Stimulated activated CD8-positive, alpha-beta memory T cell treated with anti-CD3 and anti-CD28 coated beads, Interleukin-2, amount 100 ng/mL, for 1 hour (primary cell): ENCODE measurements around the gene DPH7.
A peak's percentile ranks its signal among the peaks of the same experiment; 100 is the strongest.
"Not testable (repeated sequence)": the region's sequence is repeated elsewhere in the genome, so short reads cannot be mapped to it uniquely, and the experiment has no call there.

Experiments
- DNase-seq, 2 donors: peaks; one replicate each; pipeline ENCODE4 v3.0.0-alpha.2; 2020; ENCODE audit warnings: low read depth in 2 of 2

Gene DPH7

GRCh38 chr9:137578518-137579258 is at the start of gene DPH7:
DPH7 (minus strand) TSS chr9:137578925; CDS start chr9:137578777, 148 bp downstream.
- peak; percentile 89 to 93 for DNase-seq

DNA sequence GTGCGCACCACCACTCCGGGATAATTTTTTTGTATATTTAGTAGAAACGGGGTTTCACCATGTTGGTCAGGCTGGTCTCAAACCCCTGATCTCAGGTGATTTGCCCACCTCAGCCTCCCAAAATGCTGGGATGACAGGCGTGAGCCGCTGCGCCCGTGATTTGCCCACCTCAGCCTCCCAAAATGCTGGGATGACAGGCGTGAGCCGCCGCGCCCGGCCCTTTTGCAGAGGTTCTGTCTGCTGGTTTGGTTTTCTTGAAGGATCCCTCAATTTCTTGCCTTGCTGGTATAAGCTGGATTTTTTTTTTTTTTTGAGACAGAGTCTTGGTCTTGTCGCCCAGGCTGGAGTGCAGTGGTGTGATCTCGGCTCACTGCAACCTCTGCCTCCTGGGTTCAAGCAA is 48.7 kb upstream of the DPH7 start:
- DNase-seq, result not testable (repeated sequence)

DNA sequence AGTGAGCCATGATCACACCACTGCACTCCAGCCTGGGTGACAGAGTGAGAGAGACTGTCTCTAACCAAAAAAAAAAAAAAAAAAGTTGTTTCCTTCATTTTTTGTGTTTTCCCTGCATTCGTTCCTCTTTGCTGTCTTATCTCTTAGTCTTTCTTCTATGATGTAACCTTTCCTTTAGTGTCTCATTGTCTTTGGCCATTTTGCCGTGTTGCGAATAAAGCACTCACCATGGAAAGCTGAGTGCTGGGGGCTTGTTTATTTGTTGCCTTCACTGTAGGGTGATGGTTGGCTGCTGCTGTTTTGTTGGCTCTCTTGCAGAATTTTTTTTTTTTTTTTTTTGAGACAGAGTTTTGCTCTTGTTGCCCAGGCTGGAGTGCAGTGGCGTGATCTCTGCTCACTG is 47.7 kb upstream of the DPH7 start:
- DNase-seq, result no peak

DNA sequence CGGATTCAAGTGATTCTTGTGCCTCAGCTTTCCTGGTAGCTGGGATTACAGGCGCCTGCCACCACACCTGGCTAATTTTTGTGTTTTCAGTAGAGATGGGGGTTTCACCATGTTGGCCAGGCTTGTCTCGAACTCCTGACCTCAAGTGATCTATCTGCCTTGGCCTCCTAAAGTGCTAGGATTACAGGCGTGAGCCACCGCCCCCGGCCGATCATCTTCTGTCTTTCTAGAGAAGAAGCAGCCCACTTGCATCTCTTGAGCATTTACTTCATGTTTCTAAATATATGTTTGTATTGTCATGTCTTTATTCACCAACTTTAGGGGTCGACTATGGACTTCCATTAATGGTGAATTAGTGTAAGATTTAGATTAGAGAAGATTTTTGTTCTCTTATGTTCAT is 43.5 kb upstream of the DPH7 start:
- not testable (repeated sequence) for DNase-seq

GRCh38 chr9:137621131-137621757 is 42.5 kb upstream of the DPH7 start:
- no peak for DNase-seq

GRCh38 chr9:137620581-137620980 is 41.9 kb upstream of the DPH7 start:
- no peak for DNase-seq

- DNase-seq, result no peak
Measured at GRCh38 chr9:137620048-137620405, 41.3 kb upstream of the DPH7 start.

DNA sequence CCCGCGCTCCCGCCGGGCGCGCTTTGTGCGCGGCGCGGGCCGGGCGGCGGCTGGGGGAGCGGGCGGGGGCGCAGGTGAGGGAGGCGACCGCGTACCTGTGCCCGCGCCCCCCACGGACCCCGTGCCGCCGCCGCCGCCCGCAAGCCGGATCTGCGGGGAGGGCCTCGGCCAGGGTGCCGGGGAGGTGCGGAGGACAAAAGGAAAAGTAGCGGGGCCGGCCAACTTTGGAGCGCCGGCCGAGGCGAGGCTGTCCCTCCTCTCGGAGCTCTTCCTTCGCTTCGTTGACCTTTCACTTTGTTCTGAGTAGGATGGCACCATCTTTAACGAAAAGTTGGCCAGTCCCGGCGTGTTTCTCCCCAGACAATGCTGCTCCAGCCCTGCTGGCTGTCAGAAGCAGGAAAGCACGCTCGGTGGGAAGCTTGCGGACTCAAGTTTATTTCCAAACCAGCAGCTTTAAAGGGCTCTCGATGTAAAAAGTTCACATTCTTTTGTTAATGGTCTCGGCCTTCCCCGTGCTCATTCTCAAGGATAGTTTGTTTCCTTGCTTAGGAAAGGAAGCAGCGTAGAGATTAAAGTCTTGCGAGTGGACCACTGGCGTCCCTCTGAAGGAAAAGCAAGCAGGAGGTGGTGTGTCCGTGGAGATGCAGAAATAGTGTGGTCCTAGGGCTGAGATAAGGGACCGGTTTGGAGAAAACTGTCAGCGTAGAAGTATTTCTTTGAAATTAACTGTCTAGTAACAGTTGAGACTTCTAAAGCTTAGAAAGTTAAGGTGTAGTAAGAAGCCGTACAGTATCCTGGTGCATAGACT is 40.7 kb upstream of the DPH7 start:
- no peak for DNase-seq

- peak; percentile 82 to 86 for DNase-seq
Measured at GRCh38 chr9:137618105-137619067, 39.7 kb upstream of the DPH7 start, which contains the start of gene EHMT1. EHMT1 (plus strand) TSS chr9:137619005; CDS start chr9:137619029, 24 bp downstream.

DNA sequence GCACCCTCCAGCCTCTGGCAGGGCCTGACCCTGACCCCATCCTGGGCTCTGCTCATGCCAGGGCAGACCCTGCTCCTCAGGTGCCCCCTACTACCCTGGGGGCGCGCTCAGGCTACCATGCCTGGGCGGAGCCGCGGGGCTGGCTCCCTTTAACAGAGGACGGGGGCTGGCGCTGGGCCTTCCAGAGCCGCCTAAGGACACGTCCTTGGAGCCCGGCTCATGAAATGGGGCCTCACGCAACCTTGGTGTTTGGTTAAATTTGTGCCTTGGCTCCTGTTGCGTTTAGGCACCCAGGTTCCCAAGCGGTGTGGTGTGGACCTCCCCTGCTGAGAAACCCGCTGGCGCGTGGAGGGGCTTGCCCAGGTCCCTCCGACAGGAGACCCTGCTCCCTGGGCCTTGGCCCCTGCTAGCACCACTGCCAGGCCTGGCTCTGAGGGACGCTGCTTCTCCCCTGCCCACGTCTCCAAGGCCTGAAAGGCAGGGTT is 36.7 kb upstream of the DPH7 start:
- DNase-seq, result no peak

DNA sequence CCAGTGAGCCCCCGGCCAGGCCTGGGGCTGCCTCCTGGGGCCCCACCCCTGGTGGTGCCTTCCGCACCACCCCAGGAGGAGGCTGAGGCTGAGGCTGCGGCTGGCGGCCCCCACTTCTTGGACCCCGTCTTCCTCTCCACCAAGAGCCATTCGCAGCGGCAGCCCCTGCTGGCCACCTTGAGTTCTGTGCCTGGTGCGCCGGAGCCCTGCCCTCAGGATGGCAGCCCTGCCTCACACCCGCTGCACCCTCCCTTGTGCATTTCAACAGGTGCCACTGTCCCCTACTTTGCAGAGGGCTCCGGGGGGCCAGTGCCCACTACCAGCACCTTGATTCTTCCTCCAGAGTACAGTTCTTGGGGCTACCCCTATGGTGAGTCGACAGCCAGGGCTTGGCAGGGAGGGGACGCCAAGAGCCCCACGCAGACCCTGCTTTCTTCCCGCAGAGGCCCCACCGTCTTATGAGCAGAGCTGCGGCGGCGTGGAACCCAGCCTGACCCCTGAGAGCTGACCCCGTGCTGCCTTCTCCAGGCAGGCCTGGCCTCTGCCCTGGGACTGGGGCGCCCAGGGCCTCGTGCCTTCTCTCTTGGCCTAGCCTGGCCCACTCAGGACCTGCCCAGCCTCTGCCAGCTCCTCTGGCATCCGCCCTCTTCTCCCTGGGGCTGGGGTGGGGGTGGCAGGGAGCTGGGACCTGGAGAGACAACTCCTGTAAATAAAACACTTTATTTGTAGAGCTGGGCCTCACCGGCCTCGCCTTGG is 36.1 kb upstream of the DPH7 start:
- no peak for DNase-seq

DNA sequence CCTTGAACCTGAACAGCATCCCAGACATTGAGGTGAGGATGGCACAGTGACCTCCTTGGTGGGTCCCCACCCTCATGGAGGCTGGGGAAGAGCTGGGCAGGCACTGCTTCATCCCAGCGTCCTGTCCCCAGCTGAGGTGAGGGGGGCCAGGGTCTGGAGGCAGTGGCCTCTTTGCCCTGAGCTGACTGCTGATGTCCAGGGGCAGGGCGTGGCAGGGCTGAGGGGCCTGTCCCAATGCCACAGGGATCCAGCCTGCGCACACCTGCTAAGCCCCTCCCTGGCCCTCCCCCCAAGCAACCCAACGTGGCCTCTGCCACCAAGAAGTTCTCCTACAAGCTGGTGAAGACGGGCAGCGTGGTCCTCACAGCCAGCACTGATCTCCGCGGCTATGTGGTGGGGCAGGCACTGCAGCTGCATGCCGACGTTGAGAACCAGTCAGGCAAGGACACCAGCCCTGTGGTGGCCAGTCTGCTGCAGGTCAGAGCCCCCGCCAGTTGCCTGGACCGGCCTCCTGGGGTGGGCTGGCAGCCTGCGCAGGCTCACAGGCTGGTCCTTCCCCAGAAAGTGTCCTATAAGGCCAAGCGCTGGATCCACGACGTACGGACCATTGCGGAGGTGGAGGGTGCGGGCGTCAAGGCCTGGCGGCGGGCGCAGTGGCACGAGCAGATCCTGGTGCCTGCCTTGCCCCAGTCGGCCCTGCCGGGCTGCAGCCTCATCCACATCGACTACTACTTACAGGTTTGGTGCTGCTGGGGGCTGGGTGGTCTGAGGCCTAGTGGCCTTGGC is 35.2 kb upstream of the DPH7 start:
- no peak for DNase-seq

DNA sequence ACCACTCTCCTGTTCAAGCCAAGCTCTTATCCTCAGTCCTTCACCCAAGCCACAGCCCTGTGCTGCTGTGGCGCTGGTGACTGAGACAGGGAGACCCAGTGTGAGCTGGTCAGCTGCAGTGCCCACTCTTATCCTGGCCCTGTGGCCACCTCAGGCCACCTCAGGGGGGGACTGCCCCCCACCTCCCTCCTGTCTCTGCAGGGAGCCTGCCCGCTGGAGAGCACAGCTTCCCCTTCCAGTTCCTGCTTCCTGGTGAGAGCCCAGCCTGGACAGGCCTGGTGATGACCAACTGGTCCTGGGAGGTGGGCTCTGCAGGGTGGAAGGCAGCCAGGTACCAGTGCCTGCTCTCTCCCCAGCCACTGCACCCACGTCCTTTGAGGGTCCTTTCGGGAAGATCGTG is 34.5 kb upstream of the DPH7 start:
- DNase-seq, result no peak

DNA sequence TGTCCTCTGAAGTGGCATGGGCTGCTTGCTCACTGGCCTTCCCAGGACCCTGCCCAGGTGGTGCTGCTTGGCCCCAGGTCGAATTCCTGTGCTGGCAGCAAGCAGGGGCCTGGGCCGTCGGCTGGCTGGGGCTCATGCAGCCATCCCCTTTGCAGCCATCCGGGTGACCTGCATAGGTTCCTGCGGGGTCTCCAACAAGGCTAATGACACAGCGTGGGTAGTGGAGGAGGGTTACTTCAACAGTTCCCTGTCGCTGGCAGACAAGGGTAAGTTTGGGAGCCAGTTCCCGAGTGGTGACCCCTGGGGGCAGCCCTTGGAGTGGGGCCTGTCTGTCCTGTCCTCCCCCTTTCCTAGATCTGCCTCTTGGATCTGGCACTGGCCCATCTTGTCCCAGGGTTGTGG is 34.0 kb upstream of the DPH7 start:
- DNase-seq, result no peak

DNA sequence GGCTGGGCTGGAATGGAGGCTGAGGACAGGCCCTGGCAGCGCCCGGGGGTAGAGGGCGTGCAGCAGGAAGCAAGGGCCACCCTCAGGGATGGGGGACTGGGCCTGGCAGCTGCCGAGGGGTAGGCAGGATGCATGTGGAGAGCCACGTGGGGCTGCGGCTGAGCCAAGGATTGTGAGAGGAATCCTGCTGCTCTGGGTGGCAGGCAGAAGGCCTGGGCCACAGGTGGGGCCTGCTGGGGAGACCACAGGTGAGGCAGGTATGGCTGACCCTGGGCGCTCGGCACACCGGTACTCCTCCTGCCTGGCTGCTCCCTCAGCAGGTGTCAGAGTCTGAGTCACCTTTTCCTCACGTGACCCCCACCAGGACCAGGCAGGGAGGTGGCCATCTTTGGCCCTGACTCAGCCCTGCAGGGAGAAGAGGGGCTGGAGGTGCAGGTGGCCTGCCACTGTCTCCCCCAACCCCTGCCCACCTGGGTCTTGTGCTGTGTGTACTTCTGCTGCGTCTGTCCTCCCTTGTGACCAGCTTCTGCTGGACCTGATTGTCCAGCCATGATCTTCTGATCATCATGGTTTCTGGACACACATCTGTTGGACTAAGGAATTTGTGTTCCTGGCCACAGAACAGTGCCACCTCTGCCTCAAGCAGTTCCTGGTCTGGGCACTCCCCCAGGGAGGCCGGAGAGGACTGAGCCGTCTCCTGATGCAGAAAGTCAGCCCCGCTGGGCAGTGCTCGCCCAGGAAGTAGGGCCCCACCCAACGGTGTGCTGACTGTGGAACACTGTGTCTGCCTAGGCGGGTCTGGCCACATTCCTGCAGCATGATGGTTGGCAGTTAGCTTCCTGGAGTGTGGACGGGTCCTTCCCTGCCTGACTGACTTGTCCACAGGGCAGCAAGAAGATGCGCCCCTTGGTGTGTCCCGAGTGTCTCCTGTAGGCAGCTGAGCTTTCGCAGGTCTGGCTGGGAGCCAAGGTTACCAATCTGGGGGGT is 33.2 kb upstream of the DPH7 start:
- DNase-seq, result no peak

DNA sequence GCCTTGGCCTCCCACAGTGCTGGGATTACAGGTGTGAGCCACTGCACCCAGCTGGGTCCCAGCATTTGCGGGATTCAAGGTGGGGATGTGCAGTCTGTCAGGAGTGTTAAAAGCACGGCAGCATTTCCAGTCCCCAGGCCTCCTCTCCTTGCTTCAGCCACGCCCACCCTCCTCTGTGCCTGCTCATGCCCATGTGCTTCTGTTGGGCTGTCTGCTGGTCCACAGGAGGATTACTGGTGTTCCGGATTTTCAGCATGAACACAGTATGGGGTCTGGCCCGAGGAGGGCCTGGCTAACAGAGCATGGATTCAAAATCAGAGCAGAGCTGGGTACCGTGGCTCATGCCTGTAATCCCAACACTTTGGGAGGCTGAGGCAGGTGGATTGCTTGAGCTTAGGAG is 32.2 kb upstream of the DPH7 start:
- no peak for DNase-seq

DNA sequence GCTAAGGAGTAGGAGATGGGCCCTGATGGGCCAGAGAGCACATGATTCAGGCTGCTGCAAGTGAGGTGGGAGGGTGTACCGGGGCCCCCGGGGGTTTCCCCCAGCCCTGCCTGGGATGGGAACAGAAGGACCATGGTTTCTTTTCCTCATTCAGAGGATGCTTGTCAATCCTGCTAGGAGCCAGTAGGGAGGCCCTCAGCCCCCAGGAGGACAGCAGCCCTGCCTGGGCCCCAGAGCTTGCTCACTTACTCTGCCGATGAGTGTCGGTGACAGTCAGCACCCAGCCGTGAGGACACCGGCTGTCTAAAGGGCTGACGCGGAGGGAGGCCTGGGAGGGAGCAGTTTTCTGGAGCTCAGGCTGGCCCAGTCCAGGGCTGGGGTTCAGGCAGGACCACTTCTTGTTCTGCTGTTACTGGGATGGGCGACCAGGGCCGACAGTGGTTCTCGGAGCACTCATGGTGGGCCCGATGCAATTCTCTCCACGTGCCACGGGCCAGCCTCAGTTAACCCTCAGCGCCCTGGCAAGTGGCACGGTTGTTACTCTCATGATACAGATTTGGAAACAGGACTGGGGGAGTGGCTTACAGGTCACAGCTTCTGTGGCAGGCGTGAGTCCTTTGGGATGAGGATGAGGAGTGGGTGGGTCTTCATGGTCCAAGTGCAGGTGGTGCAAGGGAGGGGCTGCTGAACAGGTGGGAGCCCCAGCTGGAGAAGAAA is 28.6 kb upstream of the DPH7 start:
- DNase-seq, result no peak

- DNase-seq, result no peak
Measured at GRCh38 chr9:137606734-137607138, 28.0 kb upstream of the DPH7 start.
